COLO829 (cell line): Measurements from ENCODE around the gene CD27.
A peak's percentile ranks its signal among the peaks of the same experiment; 100 is the strongest.
"Not testable (repeated sequence)": the region's sequence is repeated elsewhere in the genome, so short reads cannot be mapped to it uniquely, and the experiment has no call there.

Source experiments
- DNase-seq: peaks from one replicate; pipeline ENCODE4 v3.0.0; 2012; ENCODE audit warnings: low spot score

CD27 gene

GRCh38 chr12:6461401-6462233, 16.9 kb downstream of the CD27 start:
- no peak for DNase-seq

- DNase-seq: no peak
Measured at GRCh38 chr12:6462234-6462995, 17.7 kb downstream of the CD27 start.

- no peak for DNase-seq
Measured at GRCh38 chr12:6463216-6463615, 18.5 kb downstream of the CD27 start.

GRCh38 chr12:6463858-6464257, 19.1 kb downstream of the CD27 start:
- DNase-seq: no peak

GRCh38 chr12:6464531-6464930, 19.8 kb downstream of the CD27 start:
- no peak for DNase-seq

- peak; percentile 82 for DNase-seq
Measured at GRCh38 chr12:6465467-6466183, 20.9 kb downstream of the CD27 start.

- no peak for DNase-seq
Measured at GRCh38 chr12:6466184-6466573, 21.4 kb downstream of the CD27 start.

GRCh38 chr12:6466751-6467150, 22.0 kb downstream of the CD27 start:
- DNase-seq: not testable (repeated sequence)

GRCh38 chr12:6467571-6468282, 23.0 kb downstream of the CD27 start:
- not testable (repeated sequence) for DNase-seq

- no peak for DNase-seq
Measured at GRCh38 chr12:6468283-6468575, 23.5 kb downstream of the CD27 start.

GRCh38 chr12:6469092-6469491, 24.3 kb downstream of the CD27 start:
- DNase-seq: no peak

- no peak for DNase-seq
Measured at GRCh38 chr12:6469609-6470374, 25.0 kb downstream of the CD27 start.

GRCh38 chr12:6470375-6471163, 25.8 kb downstream of the CD27 start, which contains the start of gene VAMP1:
Gene VAMP1, minus strand, starts transcription at chr12:6470677. Its CDS starts 146 bp downstream, at chr12:6470531.
- peak; percentile 98 for DNase-seq

- no peak for DNase-seq
Measured at GRCh38 chr12:6471989-6472360, 27.2 kb downstream of the CD27 start.

GRCh38 chr12:6472491-6472890, 27.7 kb downstream of the CD27 start:
- no peak for DNase-seq

- not testable (repeated sequence) for DNase-seq
Measured at GRCh38 chr12:6475233-6475975, 30.6 kb downstream of the CD27 start.

GRCh38 chr12:6476489-6476888, 31.7 kb downstream of the CD27 start:
- DNase-seq: no peak

GRCh38 chr12:6477601-6478377, 33.0 kb downstream of the CD27 start:
- not testable (repeated sequence) for DNase-seq

GRCh38 chr12:6478416-6478815, 33.7 kb downstream of the CD27 start:
- DNase-seq: no peak
